Body of pancreas (tissue), 4 donors: ENCODE data around the gene LCA5L.

Source experiments
- POLR2A ChIP-seq, 3 donors: fragments of 450-650 bp; IDR thresholded peaks; one replicate each; pipeline ENCODE4 v1.6.1; 2016; ENCODE audit warnings: antibody characterized with exemption in 3 of 3, mild to moderate bottlenecking in 2 of 3
- TF ChIP-seq, protein P1 (sequence below), 7 experiments: fragments of 450-650 bp in 4 of 7; fragments of 200-600 bp in 3 of 7; sonication (generic) in 3 of 7; IDR thresholded peaks; one replicate each; pipeline ENCODE4 v1.5.1; 2016 to 2019; ENCODE audit warnings: antibody characterized with exemption in 7 of 7

DNA sequence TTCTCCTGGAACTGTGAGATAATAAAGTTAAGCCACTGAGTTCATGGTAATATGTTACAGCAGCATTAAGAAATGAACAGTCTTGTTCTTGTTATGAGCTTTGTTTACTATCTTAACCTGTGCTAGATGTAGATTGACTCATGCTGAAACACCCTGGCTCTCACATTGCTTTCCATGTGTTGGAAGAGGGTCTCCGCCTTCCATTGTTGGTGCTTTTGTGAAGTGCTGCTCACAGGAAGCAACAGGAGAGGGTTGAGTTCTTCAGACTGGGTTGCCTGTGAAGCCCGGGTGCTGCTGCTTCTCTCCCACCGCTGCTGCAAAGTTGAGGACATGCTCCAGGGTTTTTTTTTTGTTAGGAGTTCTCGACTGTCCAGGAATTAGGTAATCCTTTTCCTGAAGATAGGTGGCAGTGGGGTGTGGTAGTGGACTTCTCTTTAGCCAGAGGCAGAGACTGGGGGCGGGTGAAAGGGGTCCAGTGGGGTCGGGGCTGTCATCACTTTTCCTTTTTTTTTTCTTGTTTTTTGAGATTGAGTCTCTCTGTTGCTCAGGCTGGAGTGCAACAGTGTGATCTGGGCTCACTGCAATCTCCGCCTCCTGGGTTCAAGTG lies 68.0 kb downstream of the LCA5L start:
- TF ChIP-seq, protein P1, sequence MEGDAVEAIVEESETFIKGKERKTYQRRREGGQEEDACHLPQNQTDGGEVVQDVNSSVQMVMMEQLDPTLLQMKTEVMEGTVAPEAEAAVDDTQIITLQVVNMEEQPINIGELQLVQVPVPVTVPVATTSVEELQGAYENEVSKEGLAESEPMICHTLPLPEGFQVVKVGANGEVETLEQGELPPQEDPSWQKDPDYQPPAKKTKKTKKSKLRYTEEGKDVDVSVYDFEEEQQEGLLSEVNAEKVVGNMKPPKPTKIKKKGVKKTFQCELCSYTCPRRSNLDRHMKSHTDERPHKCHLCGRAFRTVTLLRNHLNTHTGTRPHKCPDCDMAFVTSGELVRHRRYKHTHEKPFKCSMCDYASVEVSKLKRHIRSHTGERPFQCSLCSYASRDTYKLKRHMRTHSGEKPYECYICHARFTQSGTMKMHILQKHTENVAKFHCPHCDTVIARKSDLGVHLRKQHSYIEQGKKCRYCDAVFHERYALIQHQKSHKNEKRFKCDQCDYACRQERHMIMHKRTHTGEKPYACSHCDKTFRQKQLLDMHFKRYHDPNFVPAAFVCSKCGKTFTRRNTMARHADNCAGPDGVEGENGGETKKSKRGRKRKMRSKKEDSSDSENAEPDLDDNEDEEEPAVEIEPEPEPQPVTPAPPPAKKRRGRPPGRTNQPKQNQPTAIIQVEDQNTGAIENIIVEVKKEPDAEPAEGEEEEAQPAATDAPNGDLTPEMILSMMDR (IDR thresholded peaks at IDR 0.05) = no peak
- no peak for TF ChIP-seq POLR2A (IDR thresholded peaks at IDR 0.05)
